ENCODE results near the gene TDRD7.

The TDRD7 gene

DNA sequence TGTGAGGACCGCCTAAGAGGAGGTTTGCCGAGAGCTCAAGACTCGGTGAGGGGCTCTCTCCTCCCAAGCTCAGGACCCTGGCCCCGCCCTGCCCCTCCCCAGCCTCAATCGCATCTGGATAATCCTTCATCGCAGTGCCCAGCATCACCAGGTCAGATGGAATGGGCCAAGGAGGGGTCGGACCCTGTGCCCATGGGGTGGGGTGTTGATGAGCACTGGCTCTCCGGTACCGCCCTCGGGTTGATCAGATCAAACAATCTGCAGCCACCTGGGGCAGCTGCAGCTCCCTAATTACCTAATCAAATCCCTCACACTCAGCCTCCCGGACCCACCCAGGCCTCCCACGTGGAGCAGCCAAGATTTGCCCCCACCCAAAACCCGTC is 24.4 kb upstream of the TDRD7 start:
- DNase-seq, result no peak

GRCh38 chr9:97387936-97388684 is 23.8 kb upstream of the TDRD7 start:
- no peak for DNase-seq

- DNase-seq, result peak; percentile 93
These were observed 23.1 kb upstream of the TDRD7 start for GRCh38 chr9:97388721-97389238.

DNA sequence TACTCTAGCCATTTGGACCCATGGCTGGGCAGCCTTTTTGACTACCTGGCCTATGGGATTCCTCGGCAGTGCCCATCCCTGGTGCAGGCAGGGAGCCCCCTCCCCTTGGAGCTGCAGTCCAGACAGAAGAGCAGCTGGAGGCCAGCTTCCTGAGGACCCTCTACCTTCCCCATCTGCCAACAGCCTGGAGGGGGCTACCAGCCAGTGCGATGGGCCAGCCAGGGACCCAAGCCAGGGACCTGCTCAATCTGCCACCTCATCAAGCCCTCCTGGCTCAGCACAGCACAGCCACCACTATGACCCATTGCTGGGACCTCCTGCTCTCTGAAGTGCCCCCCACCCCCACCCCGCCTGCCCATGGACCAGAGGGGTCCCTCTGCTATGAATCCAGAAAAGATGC is 22.6 kb upstream of the TDRD7 start:
- no peak for DNase-seq

DNA sequence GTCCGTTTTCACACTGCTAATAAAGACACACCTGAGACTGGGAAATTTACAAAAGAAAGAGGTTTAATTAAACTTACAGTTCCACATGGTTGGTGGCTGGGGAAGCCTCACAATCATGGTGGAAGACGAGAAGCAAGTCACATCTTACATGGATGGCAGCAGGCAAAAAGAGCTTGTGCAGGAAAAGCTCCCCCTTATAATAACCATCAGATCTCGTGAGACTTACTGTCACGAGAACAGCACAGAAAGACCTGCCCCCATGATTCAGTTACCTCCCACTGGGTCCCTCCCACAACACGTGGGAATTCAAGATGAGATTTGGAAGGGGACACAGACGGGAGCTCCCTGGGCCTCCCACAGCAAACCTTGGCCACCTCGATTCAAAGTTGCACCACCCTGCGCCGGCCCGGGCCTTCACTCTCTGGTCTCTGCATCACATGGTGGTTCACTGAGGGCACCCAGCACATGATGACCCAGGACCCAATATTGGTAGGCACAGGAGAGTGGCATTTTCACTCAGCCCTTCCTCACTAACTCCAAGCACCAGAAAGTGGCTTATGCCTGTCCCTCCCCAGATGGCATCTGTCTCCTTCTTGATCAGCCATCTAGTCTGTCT is 21.0 kb upstream of the TDRD7 start:
- DNase-seq, result no peak

DNA sequence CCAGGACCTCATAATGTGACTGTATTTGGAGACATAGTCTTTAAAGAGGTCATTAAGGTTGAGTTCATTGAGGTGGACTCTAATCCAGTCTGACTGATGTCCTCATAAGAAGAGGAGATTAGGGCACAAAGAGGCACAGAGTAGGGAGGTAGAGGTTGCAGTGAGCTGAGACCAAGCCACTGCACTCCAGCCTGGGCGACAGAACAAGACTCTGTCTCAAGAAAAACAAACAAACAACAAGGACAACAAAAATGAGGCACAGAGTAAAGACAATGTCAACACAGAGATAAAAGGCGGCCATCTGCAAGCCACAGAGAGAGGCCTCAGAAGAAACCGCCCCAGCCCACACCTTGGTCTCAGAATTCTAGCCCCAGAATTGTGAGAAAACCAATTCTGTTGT is 17.0 kb upstream of the TDRD7 start:
- no peak for DNase-seq

DNA sequence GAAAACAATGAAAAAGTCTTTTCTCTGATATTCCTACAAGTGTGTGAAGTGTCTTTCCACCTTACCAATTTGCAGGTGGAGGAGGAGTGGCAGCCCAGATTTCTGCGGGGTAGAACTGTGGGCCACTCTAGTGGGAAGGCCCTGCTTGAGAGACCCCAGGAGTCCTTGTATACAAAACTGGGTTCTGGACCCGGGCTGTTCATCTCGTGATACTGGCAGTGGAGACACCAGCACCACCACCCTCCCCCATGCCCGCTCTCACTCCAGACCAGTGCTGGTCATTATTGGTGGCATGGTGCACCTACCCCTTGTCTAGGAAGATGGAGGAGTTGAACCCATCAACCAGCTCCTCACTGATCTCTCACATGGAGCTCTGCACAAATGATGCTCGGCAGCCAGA is 16.2 kb upstream of the TDRD7 start:
- no peak for DNase-seq

- no peak for DNase-seq
These were observed 15.6 kb upstream of the TDRD7 start for GRCh38 chr9:97396256-97396655.

GRCh38 chr9:97397220-97397619 is 14.7 kb upstream of the TDRD7 start:
- DNase-seq, result no peak

DNA sequence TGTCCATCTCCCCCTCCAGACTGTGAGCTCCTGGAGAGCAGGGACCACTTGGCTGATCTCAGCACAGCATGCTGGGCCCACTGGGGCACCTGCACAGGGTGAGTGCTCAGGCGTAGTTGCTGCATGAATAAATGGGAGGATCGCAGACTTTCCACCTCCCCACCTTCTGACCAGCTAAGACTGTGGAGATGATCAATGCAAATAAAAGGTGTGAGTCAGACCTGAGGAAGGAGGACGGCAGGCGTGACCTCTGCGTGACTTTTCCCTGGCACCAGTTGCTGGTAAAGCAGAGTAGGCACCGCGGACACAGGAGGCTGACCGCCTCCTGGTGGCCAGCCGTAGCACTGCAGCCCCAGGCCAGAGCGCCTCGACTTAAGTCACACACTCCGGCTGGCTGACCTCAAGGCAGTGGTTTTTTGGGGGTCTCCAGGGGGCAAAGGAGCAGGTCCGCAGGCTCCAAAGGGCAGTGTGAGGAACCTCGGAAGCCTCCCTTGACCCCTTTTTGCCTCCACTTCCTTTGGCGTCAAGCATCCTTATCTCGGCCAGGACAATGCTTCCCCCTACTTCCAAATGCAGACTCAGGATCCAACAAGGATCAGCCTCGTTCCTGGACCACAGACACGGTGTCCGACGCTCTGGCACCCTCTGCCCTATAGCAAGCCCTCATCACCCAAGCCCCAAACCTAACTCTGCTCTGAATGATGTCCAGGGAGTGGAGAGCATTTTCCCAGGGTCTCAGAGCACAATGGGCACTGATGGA is 12.7 kb upstream of the TDRD7 start:
- peak; percentile 84 for DNase-seq

DNA sequence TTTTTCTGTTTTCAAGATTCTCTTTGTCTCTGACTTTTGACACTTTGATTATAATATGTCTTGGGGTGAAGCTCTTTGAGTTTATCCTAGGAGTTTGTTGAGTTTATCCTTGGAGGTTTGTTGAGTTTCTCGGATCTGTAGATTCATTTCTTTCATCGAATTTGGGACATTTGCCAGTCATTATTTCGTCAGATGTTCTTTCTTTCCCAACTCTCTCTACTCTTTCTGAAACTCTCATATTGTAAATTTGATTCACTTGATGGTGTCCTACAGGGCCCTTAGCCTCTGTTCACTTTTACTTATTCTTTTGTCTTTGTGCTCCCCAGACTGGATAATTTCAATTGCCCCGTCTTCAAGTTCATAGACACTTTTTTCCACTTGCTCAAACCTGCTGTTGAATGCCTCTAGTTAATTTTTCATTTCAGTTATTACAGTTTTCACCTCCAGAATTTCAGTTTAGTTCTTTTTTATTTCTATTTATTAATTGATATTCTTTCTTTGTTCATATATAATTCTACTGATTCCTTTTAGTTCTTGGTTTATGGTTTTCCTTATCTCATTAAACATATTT is 8.1 kb upstream of the TDRD7 start:
- no peak for DNase-seq

GRCh38 chr9:97405551-97405950 is 6.3 kb upstream of the TDRD7 start:
- no peak for DNase-seq

GRCh38 chr9:97406620-97407177 is 5.2 kb upstream of the TDRD7 start:
- DNase-seq, result no peak

GRCh38 chr9:97408562-97408961 is 3.3 kb upstream of the TDRD7 start:
- DNase-seq, result no peak

DNA sequence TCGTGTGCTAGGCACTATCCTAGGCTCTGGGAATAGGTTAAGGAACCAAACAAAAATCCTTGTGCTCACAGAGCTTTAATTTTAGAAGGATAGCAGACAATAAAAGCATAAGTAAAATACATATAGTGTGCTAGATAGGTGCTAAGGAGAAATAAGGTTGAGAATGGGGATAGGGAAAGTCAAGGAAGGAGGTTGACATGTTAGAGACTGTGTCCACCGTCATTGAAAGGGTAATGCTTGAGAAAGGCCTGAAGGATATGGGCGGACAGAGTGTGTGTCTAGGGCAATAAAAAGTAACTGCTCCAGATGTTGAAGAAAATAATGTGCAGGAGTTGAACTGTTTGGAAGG is 482 bp upstream of the TDRD7 start:
- no peak for DNase-seq

GRCh38 chr9:97412626-97413385 is 910 bp downstream of the TDRD7 start:
- peak; percentile 57 for DNase-seq

DNA sequence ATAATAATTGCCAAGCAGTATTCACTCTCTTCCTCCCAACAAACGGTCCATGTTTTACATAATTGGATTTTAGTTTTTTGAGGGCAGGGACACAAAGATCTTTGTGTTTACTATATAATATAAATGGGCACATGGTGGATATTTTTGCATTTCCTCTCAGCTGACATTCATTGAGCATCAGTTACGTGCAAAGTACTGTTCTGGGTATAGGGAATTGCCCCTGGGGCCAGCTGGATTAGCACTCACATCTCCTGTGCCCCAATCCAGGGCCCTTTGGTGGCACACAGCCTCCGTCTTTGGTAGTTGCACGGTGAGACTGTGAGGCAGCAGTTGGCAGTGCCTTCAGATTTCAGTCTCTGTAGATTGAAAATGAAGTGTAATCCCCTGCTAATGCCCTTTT is 1.6 kb downstream of the TDRD7 start:
- DNase-seq, result no peak

DNA sequence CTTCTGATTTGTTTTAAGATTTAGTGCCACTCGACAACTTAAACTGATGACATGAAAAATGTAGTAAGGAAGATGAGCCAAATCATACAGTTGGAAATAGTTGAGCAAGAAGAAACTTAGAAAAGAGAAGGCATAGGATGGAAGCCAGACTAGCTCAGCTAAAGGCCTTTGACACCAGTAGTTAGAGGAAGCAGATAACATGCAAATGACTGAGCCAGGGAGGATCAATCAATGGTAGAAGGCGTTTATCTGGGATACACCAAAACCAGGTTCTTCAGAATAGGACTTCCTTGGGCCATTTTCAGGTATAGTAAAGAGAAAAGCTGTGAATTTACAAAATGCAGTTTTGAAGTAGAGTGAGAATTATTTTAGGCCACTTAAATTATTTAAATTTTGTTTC is 3.2 kb downstream of the TDRD7 start:
- DNase-seq, result peak; percentile 11

GRCh38 chr9:97418880-97419279 is 7.0 kb downstream of the TDRD7 start:
- no peak for DNase-seq

GRCh38 chr9:97419309-97419867 is 7.5 kb downstream of the TDRD7 start:
- DNase-seq, result no peak

DNA sequence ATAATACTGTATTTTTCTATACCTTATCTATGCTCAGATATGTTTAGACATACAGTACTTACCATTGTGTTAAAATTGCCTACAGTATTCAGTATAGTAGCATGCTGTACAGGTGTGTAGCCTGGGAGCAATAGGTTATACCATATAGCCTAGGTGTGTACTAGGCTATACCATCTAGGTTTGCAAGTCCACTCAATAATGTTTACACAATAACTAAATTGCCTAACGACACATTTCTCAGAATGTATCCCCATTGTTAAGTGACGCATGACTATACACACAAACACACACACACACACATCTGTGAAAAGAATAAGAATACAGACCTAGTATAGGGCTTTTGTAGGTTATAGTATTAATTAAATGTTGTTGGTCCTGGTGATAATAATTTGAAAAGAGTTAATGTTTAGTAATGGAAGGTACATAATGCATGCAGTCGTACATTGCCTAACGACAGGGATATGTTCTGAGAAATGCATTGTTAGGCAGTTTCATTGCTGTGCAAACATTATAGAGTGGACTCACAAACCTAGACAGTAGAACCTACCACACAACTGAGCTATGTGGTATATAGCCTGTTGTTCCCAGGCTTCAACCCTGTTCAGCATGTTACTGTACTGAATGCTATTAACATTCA is 13.6 kb downstream of the TDRD7 start:
- no peak for DNase-seq

- DNase-seq, result no peak
These were observed 14.1 kb downstream of the TDRD7 start for GRCh38 chr9:97425973-97426336.

Data from suppressor macrophage treated with lipopolysaccharide for 4 hours (primary cell).